ENCODE data around the gene GRK6.
A peak's percentile ranks its signal among the peaks of the same experiment; 100 is the strongest.
"Not testable (repeated sequence)": the region's sequence is repeated elsewhere in the genome, so short reads cannot be mapped to it uniquely, and the experiment has no call there.

Gene GRK6

GRCh38 chr5:177472460-177473442 is 46.3 kb downstream of the GRK6 start:
- DNase-seq = peak; percentile 77

- no peak for DNase-seq
Observed at GRCh38 chr5:177473443-177474001, 47.0 kb downstream of the GRK6 start, which contains the start of gene DBN1. Gene DBN1 (minus strand): TSS chr5:177473634. CDS start chr5:177473521, 113 bp downstream.

GRCh38 chr5:177474002-177474476 is 47.6 kb downstream of the GRK6 start:
- no peak for DNase-seq

- no peak for DNase-seq
Observed at GRCh38 chr5:177474846-177475562, 48.5 kb downstream of the GRK6 start.

GRCh38 chr5:177475563-177476427 is 49.3 kb downstream of the GRK6 start:
- DNase-seq = no peak

- DNase-seq = no peak
Observed at GRCh38 chr5:177476531-177477233, 50.2 kb downstream of the GRK6 start.

- no peak for DNase-seq
Observed at GRCh38 chr5:177477701-177478477, 51.4 kb downstream of the GRK6 start.

GRCh38 chr5:177478711-177479646 is 52.5 kb downstream of the GRK6 start:
- no peak for DNase-seq

GRCh38 chr5:177479774-177480173 is 53.3 kb downstream of the GRK6 start:
- DNase-seq = no peak

- no peak for DNase-seq
Observed at GRCh38 chr5:177482359-177482795, 55.9 kb downstream of the GRK6 start.

GRCh38 chr5:177483042-177483441 is 56.6 kb downstream of the GRK6 start:
- DNase-seq = no peak

- DNase-seq = no peak
Observed at GRCh38 chr5:177483994-177484901, 57.8 kb downstream of the GRK6 start.

- DNase-seq = no peak
Observed at GRCh38 chr5:177484902-177485549, 58.5 kb downstream of the GRK6 start.

- DNase-seq = not testable (repeated sequence)
Observed at GRCh38 chr5:177485753-177486152, 59.3 kb downstream of the GRK6 start.

GRCh38 chr5:177486256-177486655 is 59.8 kb downstream of the GRK6 start:
- no peak for DNase-seq

GRCh38 chr5:177487144-177487543 is 60.7 kb downstream of the GRK6 start:
- DNase-seq = no peak

- no peak for DNase-seq
Observed at GRCh38 chr5:177487975-177488374, 61.5 kb downstream of the GRK6 start.
